LNCaP clone FGC (cell line): ENCODE data around the gene UST.

Experiments
- DNase-seq: peaks from one replicate; pipeline ENCODE4 v3.0.0-alpha.2; 2011; ENCODE audit warnings: low read depth
- H3K4me3 ChIP-seq: 2 replicates; pipeline ENCODE4 v1.5.1; 2011; ENCODE audit warnings: mild to moderate bottlenecking, low read depth, low read length, control low read depth
- TF ChIP-seq, protein P1 (sequence below): IDR thresholded peaks from 2 replicates; pipeline ENCODE4 v1.5.1; 2012; ENCODE audit warnings: mild to moderate bottlenecking; ENCODE audit not compliant: control insufficient read depth, insufficient read depth; ENCODE audit errors: extremely low read depth

UST gene

DNA sequence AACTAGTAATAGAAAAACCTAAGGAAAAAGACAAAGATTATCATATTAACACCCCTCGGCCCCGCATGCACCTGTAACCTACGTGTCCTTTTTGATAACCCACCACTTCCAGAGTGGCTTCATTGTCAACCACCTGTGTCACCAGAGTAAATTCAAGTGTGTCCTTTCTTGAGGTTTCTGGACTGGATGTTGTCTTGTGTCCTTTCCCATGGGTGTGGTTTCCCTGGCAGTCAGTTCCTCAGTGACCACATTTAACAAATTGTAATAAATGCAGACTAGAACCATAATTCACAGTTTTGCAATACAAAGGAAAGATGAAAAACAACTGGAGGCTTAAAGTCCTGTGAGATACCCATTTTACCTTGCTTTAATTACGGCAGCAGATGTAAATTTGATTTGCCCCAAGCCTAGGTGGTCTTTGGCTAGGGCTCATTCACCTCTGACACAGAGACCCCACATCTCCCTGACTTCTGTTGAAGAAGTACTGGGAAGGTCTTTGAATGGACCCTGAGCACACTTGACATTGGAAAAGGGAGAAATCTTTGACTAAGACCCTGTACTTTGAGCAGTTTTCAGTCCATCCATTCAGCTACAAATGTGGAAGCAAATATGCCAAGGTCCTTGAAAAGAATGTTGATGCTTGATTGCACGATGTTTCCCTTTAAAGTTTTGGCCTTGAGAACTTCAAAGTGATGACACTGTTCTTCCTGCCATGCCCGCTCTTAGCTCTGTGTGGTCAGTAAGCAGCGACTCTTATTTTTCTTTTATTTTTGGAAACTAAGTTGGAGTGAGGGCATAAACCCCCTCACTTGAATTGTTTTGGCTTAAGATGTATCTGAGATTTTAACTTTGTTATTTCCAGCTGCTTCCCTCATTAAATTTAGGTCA, 232.4 kb downstream of the UST start:
- TF ChIP-seq, protein P1, sequence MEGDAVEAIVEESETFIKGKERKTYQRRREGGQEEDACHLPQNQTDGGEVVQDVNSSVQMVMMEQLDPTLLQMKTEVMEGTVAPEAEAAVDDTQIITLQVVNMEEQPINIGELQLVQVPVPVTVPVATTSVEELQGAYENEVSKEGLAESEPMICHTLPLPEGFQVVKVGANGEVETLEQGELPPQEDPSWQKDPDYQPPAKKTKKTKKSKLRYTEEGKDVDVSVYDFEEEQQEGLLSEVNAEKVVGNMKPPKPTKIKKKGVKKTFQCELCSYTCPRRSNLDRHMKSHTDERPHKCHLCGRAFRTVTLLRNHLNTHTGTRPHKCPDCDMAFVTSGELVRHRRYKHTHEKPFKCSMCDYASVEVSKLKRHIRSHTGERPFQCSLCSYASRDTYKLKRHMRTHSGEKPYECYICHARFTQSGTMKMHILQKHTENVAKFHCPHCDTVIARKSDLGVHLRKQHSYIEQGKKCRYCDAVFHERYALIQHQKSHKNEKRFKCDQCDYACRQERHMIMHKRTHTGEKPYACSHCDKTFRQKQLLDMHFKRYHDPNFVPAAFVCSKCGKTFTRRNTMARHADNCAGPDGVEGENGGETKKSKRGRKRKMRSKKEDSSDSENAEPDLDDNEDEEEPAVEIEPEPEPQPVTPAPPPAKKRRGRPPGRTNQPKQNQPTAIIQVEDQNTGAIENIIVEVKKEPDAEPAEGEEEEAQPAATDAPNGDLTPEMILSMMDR = no peak
- no peak overlapping the region for H3K4me3 ChIP-seq
- no peak for DNase-seq

DNA sequence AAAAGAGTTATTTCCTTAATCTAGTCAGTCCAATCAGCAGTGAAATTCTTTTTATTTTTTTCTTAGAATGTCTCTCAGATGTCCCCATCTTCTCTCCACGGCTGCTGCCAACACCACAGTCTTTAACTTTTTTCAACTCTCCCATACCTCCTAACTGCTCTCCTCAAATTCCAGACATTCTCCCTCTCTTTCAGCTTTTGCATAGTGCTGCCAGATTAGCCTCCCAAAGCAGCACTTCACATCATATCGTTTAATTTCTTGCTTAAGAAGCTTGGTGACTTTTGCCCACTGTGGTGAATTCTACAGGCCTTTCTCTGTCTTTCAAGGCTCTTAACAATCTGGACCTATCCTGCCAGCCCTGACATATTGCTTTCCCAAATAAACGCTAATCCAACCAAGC, 233.4 kb downstream of the UST start:
- TF ChIP-seq, protein P1 = no peak
- DNase-seq = no peak
- H3K4me3 ChIP-seq = no peak overlapping the region

DNA sequence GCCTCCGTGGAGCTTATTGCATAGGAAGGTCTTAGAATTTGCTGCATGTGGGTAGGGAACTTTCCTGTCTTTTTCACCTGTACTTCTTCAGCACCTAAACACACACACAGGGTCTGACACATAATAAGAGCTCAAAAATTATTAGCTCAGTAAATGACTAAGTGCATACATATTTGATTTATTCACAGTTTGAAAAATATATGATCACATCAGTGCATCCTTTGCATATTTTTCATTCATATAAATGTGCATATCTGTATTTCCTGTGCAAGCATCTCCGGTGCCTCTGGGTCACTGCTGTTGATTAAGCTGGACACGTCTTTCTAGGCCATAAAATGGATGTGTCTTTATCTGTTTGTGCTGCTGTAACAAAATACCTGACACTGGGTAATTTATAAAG, 234.7 kb downstream of the UST start:
- DNase-seq = no peak
- TF ChIP-seq, protein P1 = no peak
- no peak overlapping the region for H3K4me3 ChIP-seq

DNA sequence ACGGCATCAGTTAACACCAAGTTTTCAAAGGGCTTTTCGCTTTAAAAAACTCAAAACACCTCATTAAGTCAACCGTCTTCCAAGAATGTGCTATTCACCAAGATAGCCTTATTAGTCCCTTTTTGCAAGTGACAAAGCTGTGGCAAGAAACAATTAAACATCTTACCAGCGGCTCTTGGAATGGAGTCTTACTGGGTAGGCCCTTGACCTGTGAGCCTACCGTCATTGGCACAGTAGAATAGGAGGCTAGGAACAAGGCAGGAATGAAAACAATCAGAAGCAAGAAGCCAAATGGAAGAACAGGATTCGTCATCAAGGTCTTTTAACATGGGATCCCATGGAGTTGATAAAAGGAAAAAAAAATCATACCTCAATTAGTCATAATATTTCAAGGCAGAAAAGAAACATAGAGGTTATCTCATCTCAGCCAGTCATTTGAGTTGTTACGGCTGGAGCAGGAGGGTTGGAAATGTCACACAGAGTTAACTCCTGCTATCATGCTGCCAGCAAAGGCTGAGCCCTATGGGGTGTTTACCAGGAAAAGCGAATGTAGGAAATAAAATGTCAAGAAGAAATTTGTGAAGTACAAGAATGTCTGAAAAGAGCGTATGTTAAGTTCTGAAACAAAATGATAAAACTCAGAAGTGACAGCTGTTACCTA, 236.4 kb downstream of the UST start:
- DNase-seq = no peak
- TF ChIP-seq, protein P1 = no peak
- H3K4me3 ChIP-seq = no peak overlapping the region

DNA sequence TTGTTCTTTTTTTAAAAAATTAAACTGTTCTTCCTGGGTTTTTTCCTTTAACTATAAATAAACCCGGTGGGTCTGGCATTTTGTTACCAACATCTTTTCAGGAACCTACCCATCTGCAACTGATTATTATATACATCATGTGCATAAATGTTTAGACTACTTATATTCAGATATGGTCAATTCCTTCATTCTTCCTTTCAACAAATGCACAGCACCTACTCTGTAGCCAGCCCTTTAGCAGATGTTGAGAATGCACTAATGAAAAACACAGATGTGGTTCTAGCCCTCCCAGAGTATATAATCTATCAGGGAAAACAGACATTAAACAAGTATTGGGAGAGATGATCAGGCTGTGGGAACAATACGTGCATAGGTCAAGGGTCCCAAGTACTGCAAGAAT, 237.1 kb downstream of the UST start:
- DNase-seq = no peak
- H3K4me3 ChIP-seq = no peak overlapping the region

DNA sequence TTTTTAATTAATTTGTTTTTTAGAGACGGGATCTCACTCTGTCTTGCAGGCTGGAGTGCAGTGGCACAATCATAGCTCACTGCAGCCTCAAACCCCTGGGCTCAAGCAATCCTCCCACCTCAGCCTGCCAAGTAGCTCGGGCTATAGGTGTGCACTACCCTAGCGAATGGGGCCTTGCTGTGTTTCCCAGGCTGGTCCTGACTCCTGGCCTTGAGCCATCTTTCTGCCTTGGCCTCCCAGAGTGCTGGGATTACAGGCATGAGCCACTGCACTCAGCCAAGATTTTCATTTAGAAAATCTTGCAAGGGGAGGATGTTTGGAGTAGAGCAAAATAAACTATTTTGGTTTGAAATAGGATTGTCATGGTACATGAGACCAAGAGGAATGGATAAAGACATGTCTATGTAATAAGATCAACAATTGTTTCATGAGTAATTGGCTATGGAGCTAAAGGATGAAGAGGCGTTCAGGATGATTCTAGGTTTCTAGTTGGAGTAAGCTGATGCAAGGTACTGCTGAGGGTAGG, 237.8 kb downstream of the UST start:
- H3K4me3 ChIP-seq = no peak overlapping the region
- no peak for DNase-seq
- TF ChIP-seq, protein P1 = no peak

More for the DNA sequence above, 237.1 kb downstream of the UST start:
- TF ChIP-seq, protein P1 = no peak
